PC-3 (cell line): ENCODE data around the gene CEP112.

Experiments
- CTCF ChIP-seq: fragments of 300-600 bp; sonication (generic); conservative IDR thresholded peaks from 2 replicates; pipeline ENCODE4 v1.5.1; 2017; ENCODE audit warnings: antibody characterized with exemption, low read depth, mild to moderate bottlenecking, low read length
- EZH2 ChIP-seq: fragments of 300-600 bp; sonication (generic); IDR thresholded peaks from one replicate; pipeline ENCODE4 v1.6.1; 2017; ENCODE audit warnings: antibody characterized with exemption, mild to moderate bottlenecking, low read length; ENCODE audit not compliant: unreplicated experiment

- no peak for TF ChIP-seq CTCF
- TF ChIP-seq EZH2: no peak
These were observed 4.2 kb downstream of the CEP112 start for GRCh38 chr17:66187718-66188117.
